ENCODE measurements around the gene TMEM266.
"Not testable (repeated sequence)": the region's sequence is repeated elsewhere in the genome, so short reads cannot be mapped to it uniquely, and the experiment has no call there.

TMEM266 gene, protein sequence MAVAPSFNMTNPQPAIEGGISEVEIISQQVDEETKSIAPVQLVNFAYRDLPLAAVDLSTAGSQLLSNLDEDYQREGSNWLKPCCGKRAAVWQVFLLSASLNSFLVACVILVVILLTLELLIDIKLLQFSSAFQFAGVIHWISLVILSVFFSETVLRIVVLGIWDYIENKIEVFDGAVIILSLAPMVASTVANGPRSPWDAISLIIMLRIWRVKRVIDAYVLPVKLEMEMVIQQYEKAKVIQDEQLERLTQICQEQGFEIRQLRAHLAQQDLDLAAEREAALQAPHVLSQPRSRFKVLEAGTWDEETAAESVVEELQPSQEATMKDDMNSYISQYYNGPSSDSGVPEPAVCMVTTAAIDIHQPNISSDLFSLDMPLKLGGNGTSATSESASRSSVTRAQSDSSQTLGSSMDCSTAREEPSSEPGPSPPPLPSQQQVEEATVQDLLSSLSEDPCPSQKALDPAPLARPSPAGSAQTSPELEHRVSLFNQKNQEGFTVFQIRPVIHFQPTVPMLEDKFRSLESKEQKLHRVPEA

DNA sequence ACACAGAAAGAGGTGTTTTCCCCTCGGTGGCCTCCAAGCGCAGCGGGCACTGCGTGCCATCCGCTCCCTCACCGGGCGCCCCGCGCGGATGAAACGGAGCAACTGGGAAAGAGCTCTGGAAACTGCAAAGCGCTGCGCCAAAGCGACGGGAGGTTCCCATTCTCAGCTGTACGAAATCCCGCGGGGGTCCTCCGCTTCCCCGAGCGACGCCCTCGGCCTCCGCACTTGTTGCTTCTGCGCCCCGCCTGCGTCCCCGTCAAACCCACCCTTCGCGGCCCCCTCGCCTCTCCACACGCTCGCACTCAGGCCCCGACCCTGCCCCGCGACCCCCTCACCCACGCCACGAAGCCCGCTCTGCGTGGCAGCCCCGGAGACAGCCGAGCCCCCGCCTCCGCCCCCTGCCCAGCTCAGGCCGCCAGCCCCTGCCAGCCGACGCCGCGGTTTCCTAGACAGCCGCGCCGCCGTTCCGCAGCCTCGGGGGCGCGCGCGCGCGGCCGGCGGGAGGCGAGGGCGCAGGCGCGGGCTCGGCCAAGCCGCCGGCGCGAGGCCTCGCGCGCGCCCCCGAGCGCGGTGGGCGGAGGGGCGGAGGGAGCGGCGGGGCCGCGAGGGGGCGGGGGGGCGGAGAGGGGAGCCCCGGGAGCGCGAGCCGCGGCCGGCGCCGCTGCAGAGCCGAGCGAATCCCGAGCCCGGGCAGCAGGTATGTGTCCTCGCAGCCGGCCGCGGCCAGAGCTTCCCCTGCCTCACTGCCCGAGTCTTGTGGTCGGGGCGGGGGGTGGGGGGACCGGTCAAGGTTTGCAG lies at the start of gene TMEM266:
Gene TMEM266, plus strand, starts transcription at position 666 of the 798 bp plus-strand sequence. CDS start 74,279 bp downstream, outside the sequence.
- peak; percentile 67 for ATAC-seq
- no peak for TF ChIP-seq ZFP3 (CRISPR knock-in tag; IDR thresholded peaks at IDR 0.05)
- TF ChIP-seq ZC3H10 (CRISPR knock-in tag; IDR thresholded peaks at IDR 0.05): no peak
- no peak for TF ChIP-seq ISL1 (CRISPR knock-in tag; IDR thresholded peaks at IDR 0.05)
- no peak for TF ChIP-seq ZNF8 (CRISPR knock-in tag; IDR thresholded peaks at IDR 0.05)
- no peak for TF ChIP-seq PATZ1 (CRISPR knock-in tag; IDR thresholded peaks at IDR 0.05; ENCODE audit: borderline replicate concordance)
- TF ChIP-seq CSDC2 (CRISPR knock-in tag; IDR thresholded peaks at IDR 0.05): no peak
- TF ChIP-seq ARNTL (CRISPR knock-in tag; IDR thresholded peaks at IDR 0.05; ENCODE audit: borderline replicate concordance, low read depth): no peak

DNA sequence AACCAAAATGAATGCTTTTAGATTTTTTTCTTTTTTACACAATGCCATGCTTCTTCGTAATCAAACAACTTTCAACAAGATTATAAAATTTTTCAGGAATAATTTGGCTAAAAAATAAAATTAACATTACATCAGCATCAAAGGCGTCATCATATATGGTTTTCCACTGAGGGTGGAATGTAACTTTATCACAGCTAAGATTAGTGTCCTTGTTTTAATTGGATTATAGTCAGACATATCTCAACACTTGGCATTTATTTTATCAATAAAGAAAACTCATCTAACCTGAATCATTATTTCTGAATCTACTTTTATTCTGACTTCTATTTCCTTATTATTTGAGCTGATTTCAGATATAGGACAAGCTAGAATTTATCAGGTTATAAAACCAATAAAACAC lies 49.2 kb upstream of the TMEM266 start:
- TF ChIP-seq CSRNP3 (CRISPR knock-in tag; IDR thresholded peaks at IDR 0.05) (no peak), SNAI2 (CRISPR knock-in tag; IDR thresholded peaks at IDR 0.05) (no peak), ZFP30 (CRISPR knock-in tag; IDR thresholded peaks at IDR 0.05) (no peak), ZNF565 (CRISPR knock-in tag; conservative IDR thresholded peaks at IDR 0.05; ENCODE audit: low read depth) (no peak), ISL1 (CRISPR knock-in tag; IDR thresholded peaks at IDR 0.05) (no peak)
- no peak for ATAC-seq

- TF ChIP-seq ZNF70 (CRISPR knock-in tag; IDR thresholded peaks at IDR 0.05) (no peak), ZFP30 (CRISPR knock-in tag; IDR thresholded peaks at IDR 0.05) (no peak), ARNTL (CRISPR knock-in tag; IDR thresholded peaks at IDR 0.05; ENCODE audit: borderline replicate concordance, low read depth) (no peak), SNAI2 (CRISPR knock-in tag; IDR thresholded peaks at IDR 0.05) (no peak), ZNF8 (CRISPR knock-in tag; IDR thresholded peaks at IDR 0.05) (no peak), TSHZ2 (CRISPR knock-in tag; IDR thresholded peaks at IDR 0.05) (no peak), ESRRG (CRISPR knock-in tag; IDR thresholded peaks at IDR 0.05) (no peak), CREB5 (CRISPR knock-in tag; IDR thresholded peaks at IDR 0.05; ENCODE audit: low read depth) (no peak), ZC3H10 (CRISPR knock-in tag; IDR thresholded peaks at IDR 0.05) (no peak), RARB (CRISPR knock-in tag; IDR thresholded peaks at IDR 0.05) (no peak), CSRNP3 (CRISPR knock-in tag; IDR thresholded peaks at IDR 0.05) (no peak), TOX (CRISPR knock-in tag; IDR thresholded peaks at IDR 0.05; ENCODE audit: borderline replicate concordance) (no peak), GLIS3 (CRISPR knock-in tag; IDR thresholded peaks at IDR 0.05) (no peak), ZNF565 (CRISPR knock-in tag; conservative IDR thresholded peaks at IDR 0.05; ENCODE audit: low read depth) (no peak)
- TF ChIP-seq, protein P1, sequence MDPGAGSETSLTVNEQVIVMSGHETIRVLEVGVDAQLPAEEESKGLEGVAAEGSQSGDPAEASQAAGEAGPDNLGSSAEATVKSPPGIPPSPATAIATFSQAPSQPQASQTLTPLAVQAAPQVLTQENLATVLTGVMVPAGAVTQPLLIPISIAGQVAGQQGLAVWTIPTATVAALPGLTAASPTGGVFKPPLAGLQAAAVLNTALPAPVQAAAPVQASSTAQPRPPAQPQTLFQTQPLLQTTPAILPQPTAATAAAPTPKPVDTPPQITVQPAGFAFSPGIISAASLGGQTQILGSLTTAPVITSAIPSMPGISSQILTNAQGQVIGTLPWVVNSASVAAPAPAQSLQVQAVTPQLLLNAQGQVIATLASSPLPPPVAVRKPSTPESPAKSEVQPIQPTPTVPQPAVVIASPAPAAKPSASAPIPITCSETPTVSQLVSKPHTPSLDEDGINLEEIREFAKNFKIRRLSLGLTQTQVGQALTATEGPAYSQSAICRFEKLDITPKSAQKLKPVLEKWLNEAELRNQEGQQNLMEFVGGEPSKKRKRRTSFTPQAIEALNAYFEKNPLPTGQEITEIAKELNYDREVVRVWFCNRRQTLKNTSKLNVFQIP (CRISPR knock-in tag; IDR thresholded peaks at IDR 0.05; ENCODE audit: borderline replicate concordance, low read depth): no peak
- ATAC-seq: no peak
Observed at GRCh38 chr15:76011627-76012551, 47.9 kb upstream of the TMEM266 start, which contains the start of gene NRG4. Gene NRG4, minus strand, starts transcription at chr15:76012424. Its CDS starts 1,194 bp downstream, at chr15:76011230.

DNA sequence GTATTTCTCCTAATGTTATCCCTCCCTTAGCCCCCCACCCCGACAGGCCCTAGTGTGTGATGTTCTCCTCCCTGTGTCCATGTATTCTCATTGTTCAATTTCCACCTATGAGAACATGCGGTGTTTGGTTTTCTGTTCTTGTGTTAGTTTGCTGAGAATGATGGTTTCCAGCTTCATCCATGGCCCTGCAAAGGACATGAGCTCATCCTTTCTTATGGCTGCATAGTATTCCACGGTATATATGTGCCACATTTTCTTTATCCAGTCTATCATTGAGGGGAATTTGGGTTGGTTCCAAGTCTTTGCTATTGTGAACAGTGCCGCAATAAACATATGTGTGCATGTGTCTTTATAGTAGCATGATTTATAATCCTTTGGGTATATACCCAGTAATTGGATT lies 46.3 kb upstream of the TMEM266 start:
- not testable (repeated sequence) for ATAC-seq
